DOHH2 (cell line): ENCODE data around the gene MARCHF10.

Experiments
- EZH2phosphoT487 ChIP-seq: fragments of 200-600 bp; sonication (generic); IDR thresholded peaks from 2 replicates; pipeline ENCODE4 v1.6.1; 2017; ENCODE audit warnings: borderline replicate concordance, mild to moderate bottlenecking, antibody characterized with exemption, low read length, moderate library complexity, mixed read lengths
- TF ChIP-seq, protein P1 (sequence below): fragments of 200-600 bp; sonication (generic); IDR thresholded peaks from one replicate; pipeline ENCODE4 v1.5.1; 2014; ENCODE audit warnings: antibody characterized with exemption, mild to moderate bottlenecking, low read depth, low read length; ENCODE audit not compliant: poor library complexity, severe bottlenecking

DNA sequence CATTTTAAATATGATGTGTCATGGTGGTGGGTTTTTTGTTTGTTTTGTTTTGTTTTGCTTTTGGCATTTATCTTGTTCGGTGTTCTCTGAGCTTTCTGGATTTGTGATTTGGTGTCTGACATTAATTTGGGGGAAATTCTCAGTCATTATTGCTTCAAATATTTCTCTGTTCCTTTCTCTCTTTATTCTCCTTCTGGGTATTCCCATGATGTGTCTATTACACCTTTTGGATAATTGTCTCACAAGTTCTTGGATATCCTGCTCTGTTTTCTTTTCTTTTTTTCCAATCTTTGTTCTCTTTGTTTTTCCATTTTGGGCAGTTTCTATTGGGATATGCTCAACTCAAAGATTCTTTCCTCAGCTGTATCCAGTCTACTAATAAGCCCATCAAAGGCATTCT, 88.5 kb downstream of the MARCHF10 start:
- TF ChIP-seq, protein P1, sequence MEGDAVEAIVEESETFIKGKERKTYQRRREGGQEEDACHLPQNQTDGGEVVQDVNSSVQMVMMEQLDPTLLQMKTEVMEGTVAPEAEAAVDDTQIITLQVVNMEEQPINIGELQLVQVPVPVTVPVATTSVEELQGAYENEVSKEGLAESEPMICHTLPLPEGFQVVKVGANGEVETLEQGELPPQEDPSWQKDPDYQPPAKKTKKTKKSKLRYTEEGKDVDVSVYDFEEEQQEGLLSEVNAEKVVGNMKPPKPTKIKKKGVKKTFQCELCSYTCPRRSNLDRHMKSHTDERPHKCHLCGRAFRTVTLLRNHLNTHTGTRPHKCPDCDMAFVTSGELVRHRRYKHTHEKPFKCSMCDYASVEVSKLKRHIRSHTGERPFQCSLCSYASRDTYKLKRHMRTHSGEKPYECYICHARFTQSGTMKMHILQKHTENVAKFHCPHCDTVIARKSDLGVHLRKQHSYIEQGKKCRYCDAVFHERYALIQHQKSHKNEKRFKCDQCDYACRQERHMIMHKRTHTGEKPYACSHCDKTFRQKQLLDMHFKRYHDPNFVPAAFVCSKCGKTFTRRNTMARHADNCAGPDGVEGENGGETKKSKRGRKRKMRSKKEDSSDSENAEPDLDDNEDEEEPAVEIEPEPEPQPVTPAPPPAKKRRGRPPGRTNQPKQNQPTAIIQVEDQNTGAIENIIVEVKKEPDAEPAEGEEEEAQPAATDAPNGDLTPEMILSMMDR = no peak
- TF ChIP-seq EZH2phosphoT487 = no peak
